Stimulated activated CD4-positive, alpha-beta T cell treated with anti-CD3 and anti-CD28 coated beads, Interleukin-2, amount 100 ng/mL, for 4 hours (primary cell): ENCODE data around the gene PRSS21.

Experiments used
- DNase-seq: peaks from one replicate; pipeline ENCODE4 v3.0.0-alpha.2; 2020; ENCODE audit warnings: low read depth

The PRSS21 gene

DNA sequence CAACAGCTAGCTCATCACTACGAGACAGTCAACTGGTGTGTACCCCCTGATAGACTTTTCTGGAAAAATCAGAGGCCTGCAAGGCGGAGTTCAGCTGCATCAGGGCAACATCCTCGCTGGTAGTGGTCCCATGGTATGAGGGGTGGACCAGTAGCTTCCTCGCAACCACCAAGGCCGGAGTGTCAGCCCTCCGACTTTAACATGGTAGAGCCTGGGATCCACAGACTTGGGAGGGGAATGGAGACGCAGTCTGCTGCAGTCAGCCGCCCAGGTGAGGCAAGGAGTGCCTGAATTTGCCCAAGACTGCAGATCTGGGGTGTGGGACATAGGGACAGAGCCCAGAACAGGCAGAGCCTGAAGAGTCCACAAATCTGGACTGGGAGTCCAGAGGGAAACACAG lies 26.5 kb downstream of the PRSS21 start:
- DNase-seq, result no peak

- DNase-seq, result no peak
Measured at GRCh38 chr16:2845116-2845515, 28.1 kb downstream of the PRSS21 start.

DNA sequence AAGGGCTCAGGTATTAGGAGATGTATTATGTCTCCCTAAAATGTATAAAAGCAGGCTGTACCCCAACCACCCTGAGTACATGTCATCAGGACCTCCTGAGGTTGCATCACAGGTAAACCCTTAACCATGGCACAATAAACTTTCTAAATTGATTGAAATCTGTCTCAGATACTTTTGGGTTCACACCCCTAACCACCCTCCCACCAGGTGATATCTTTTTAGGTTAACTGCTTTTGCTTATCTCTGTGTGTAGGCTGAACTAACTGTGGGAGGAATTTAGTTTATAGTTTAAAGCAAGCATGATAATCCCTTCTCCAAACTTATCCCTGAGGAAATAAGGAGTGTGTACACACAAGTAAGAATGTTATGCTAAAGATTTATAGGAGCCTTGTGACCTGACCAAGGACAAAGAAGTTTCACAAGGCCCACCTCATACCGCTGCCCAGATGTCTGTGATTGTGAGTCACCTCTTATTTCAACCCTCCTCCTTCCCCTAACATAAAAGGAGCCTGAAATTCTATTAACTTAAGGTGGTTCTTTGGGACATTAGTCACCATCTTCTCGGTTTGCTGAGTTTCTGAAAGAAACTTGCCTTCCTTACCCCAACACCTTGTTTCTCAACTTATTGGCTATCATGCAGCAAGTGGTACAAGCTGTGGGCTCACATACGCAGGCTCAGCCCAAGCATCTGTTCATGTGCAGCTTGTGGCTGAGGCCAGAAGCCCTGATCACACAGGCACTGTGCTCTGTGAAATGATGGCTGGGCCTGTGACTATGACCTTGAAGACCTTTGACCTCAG lies 29.7 kb downstream of the PRSS21 start:
- no peak for DNase-seq

- DNase-seq, result no peak
Measured at GRCh38 chr16:2848933-2849725, 32.1 kb downstream of the PRSS21 start.

DNA sequence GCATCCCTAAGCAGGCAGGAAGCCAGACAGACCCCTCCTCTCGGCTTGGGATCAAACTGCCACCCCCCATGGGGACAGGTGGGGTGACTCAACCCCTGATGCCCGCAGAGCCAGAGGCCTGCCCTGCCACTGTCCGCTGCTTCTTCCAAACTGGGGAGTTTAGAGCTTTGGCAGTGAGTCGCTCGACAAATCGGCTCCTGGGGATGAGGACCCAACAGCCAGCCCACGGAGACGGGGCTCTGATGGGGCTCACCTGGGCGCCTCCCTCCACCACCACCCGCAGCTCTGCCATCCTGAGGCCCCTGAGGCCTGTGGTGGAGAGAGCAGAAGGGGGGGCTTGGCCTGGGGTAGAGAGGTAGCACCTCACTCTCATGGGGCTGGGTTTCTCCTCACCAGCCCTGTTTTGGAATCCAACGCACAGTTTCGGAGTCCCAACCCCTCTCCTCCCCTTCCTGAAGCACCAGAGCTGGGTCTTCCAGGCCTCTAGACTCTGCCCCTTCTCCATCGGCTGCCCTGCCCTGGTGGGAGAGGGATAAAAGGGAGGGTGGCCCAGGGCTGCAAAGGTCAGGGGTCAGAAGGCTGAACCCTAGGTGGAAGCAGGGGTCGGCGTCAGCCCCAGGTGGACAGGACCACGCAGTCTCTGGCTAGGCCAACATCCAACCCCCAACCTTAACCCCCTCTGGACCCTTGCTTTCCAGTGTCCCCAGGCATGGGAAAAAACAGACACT lies 35.1 kb downstream of the PRSS21 start:
- DNase-seq, result no peak

- no peak for DNase-seq
Measured at GRCh38 chr16:2852731-2853507, 35.9 kb downstream of the PRSS21 start.

DNA sequence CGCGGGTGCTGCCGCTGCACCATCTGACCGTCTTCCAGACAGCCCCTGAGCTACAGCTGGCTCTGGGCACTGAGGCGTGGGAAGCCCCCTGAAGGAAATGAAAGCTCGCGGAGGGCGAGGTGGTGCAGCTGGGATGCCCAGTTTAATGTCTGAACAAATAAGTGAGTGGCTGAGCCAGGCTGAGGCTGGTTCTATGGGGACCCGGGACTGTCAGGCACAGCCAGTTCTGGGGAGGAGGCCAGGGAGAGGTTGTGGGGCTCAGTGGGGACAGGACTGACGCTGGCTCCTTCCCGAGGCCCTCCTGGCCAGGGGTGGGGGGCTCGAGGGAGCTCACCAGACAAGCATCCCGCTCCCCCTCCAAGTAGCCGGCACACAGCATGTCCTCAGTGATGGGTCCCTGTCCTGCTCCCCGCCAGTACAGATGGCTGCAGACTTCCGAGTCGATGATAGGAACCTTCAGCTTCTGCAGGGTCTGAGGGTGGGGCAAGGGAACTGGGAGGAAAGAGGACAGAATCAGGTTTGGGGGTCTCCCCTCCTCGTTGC lies 36.6 kb downstream of the PRSS21 start:
- DNase-seq, result no peak

DNA sequence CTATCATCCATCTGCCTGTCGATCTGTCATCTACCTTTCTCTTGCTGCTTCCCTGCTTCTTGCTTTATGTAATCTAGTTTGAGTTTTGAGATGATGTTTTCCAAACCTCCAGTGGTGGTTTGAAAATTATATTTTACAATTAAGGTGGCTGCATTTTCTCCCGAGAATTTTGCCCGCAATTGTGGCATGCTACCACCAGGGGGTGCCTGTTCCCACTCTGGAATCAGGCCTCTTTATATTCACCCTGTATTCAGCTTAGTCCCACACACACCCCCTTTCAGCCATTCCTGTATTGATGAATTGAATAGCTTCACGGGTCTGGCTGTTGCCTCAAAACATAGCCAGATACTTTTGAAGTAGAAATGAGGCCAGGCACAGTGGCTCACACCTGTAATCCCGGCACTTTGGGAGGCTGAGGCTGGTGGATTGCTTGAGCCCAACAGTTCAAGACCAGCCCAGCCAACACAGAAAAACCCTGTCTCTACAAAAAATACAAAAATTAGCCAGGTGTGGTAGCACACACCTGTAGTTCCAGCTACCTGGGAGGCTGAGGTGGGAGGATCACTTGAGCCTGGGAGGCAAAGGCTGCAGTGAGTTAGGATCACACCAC lies 37.8 kb downstream of the PRSS21 start:
- no peak for DNase-seq

GRCh38 chr16:2855536-2855935 lies 38.5 kb downstream of the PRSS21 start:
- no peak for DNase-seq

DNA sequence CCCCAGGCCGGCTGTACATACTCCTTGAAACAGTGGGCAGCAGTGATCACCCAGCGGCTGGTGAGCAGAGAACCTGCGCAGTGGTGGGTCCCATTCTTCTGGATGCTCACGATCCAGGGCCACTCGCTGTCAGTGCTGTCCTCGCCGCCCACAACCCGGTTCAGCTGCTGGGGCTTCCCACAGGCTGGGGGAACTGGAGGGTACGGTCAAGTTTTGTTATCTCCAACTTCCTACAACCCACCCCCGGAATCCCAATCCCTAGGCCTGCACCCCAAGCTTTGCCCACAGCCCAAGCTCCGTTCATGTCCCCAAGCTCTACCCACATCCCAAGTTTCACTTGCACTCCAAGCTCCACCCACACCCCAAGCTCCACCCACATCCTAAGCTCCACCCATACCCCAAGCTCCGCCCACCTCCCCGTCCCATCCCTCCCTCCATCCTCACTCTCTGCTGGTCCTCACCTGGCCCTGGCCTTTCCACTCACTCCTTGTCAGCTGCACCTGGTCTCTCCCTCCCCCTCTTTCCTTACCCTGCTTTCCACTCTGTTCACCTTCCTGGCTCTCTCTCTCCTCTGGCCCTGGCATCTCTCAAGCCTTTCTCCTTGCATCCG lies 39.1 kb downstream of the PRSS21 start:
- no peak for DNase-seq

DNA sequence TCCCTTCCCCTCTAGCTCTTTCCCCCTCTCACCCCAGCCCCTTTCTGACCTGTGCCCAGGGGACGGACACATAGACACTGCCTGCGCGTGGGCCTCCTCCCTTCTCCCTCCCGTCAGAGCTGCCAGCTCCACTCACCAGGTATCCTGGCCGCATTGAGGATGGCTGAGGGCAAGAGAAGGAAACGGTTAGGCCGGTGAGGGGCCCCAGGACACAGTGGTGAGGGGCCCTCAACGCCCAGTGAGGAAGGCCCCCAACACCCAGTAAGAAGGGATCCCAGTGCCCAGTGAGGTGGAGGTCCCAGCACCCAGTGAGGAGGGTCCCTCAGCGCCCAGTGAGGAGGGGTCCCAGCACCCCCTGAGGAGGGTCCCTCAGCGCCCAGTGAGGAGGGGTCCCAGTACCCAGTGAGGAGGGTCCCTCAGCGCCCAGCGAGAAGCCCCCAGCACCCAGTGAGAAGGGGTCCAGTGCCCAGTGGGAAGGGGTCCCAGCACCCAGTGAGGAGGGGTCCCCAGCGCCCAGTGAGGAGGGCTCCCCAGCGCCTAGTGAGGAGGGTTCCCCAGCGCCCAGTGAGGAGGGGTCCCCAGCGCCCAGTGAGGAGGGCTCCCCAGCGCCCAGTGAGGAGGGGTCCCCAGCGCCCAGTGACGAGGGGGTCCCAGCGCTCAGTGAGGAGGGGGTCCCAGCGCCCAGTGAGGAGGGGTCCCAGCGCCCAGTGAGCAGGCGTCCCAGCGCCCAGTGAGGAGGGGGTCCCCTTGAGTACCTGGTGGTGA lies 39.8 kb downstream of the PRSS21 start:
- no peak for DNase-seq

DNA sequence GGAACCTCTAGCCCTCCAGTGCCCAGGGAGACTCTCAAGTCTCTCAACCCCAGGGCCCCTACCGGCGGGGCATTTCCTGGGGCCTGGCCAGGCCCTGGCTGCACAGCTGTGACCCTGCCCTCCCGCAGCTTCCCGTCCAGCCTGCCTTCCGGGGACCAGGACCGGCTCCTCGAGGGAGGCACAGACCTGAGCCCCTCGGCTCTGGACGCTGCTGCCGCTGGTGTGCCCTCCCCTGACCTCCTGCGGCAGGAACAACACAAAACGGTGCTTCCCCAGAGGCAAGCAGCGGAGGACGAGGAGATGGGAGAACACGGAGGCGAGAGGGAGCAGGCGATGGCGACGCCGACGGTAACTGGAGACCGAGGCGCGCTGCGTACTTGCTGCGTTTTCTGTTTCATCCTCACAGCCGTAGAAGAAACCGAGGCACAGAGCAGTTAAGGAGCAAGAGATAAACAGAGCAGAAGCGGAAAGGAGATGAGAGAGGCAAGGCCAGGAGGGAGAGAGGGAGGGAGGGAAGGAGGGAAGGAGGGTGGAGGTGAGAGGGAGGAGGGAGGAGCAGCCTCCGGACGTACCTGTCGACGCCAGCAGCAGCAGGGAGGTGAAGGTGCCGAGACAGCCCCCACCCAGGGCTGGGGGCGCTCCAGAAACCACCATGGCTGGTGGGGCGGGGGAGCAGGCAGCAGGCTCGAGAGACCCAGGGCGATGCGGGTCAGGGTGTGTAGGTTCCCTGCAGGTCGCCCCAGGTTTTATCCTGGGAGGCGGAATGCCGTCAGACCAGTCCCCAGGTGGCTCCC lies 40.6 kb downstream of the PRSS21 start, which contains the start of gene PRSS22:
Gene PRSS22 (minus strand): TSS at position 720 of the 794 bp plus-strand sequence. CDS start 66 bp downstream, at position 654.
- DNase-seq, result no peak

DNA sequence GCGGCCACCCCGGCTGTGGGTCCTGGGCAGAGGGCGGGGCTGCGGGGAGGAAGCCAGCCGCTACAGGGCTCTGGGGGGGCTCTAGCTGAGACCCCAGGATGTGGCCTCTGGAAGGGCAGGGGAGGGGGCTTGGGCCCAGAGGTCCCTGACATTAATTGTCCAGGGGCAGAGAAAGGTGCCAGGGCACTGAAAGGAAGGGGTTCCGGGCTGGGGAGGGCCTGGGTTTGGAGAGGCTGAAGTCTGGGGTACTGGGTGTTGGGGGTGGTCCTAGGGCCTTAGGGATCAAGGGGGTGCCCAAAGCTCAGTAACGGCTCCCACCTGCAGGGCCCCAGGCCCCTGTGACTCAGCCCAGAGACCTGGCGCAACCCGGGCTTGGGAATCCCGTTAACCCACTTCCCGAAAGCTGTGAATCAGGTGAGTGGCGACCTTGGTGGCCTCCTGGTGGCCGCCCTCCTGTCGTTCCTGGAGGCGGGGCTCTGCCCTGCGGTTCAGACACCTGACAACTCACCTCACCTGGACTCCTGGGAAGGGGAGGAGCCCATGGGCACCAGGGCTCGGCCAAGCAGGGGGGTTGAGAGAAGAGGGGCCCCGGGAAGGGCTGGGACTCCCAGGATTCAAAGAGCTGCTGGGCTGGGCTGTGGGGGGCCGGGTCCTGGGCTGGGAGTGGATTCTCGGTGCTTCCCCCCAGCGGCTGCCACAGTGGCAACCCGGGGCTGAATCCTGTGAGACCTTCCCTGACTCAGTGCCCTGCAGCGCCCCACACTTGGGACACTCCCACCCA lies 41.4 kb downstream of the PRSS21 start:
- DNase-seq, result no peak

DNA sequence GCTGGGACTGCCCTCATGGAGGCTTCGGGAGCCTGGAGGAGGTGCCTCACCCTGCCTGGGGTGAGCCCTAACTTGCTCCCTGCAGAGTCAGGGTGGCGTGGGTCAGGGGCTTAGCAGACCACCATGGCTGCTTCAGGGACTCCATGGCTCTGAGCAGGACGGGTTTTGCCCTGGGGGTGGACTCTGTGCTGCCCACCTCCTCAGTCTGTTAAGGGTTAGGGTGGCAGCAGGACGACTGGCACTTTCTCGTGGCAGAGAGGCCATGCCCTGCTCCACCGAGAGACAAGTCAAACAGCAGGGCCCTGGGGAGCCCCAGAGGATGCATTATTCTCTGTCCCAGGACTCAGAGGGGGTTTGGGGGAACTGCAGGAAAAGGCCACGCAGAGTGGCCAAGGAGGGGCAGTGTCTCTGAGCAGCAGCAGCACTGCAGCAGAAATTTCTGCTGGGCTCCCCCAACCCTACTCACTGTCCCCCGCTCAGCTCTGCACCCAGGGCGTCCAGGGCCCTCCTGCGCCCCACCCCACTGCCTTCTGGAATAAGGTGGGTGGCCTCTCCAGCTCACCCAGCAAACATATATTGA lies 42.7 kb downstream of the PRSS21 start:
- no peak for DNase-seq

DNA sequence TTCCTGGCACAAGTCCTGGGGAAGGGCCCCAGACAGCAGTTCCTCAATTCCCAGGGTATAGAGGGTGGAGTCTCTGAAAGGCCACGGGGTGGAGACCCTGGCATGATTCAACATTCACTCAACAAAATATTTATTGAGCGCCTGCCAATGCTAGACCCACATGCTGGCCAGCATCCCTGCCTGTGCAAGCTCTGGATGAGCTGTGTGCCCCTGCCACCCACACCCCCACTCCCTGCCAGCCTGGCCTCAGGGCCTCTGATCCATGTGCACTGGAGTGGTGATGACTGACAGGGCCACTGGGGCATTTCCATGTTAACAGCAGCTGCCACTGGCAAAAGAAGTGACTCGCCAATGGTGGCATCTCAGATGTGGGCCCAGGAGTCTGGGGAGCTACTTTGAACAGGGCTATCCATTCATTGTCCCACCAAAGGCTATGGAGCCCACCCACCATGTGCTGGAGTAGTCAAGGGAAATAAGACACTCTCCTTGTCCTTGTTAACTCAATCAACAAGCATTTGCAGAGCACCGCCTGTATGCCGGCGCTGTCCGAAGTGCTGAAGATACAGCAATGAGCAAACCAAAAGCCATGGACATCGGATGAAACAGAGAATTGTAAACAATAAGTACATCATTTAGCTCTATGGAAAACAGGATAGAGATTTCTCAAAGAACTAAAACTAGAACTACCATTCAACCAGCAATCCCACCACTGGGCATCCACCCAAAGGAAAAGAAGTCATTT lies 44.0 kb downstream of the PRSS21 start:
- DNase-seq, result no peak

GRCh38 chr16:2865651-2866050 lies 48.6 kb downstream of the PRSS21 start:
- DNase-seq, result no peak

- DNase-seq, result no peak
Measured at GRCh38 chr16:2866431-2866830, 49.4 kb downstream of the PRSS21 start.
